Skeletal muscle tissue (tissue), 4 donors: ENCODE results near the gene TBX1. TPM values are rescaled to one million over a fixed set of nuclear protein-coding genes. Genes with fewer than 3 reads are reported as not detected.

Experiments
- H3K27ac ChIP-seq: one replicate; pipeline ENCODE4 v1.7.0; 2013; ENCODE audit warnings: mild to moderate bottlenecking, low read depth, low read length, inconsistent platforms
- H3K27me3 ChIP-seq, 3 donors: one replicate each; pipeline ENCODE4 v1.7.0; 2013; ENCODE audit warnings: low read length in 3 of 3; ENCODE audit not compliant: control insufficient read depth in 3 of 3, insufficient read depth in 3 of 3
- H3K36me3 ChIP-seq, 3 donors: one replicate each; pipeline ENCODE4 v1.7.0; 2013; ENCODE audit warnings: low read length in 3 of 3; ENCODE audit not compliant: control insufficient read depth in 3 of 3, insufficient read depth in 3 of 3
- H3K4me1 ChIP-seq, 3 donors: one replicate each; pipeline ENCODE4 v1.7.0; 2013; ENCODE audit warnings: low read length in 3 of 3, mild to moderate bottlenecking in 3 of 3; ENCODE audit not compliant: control insufficient read depth in 3 of 3, insufficient read depth in 3 of 3
- H3K4me3 ChIP-seq, 3 donors: one replicate each; pipeline ENCODE4 v1.7.0; 2013; ENCODE audit warnings: low read length in 3 of 3
- H3K9ac ChIP-seq, 3 donors: one replicate each; pipeline ENCODE4 v1.7.0; 2013; ENCODE audit warnings: low read length in 3 of 3, mild to moderate bottlenecking in 3 of 3, moderate library complexity in 2 of 3, low read depth in 1 of 3
- H3K9me3 ChIP-seq, 3 donors: one replicate each; pipeline ENCODE4 v1.7.0; 2013; ENCODE audit warnings: low read length in 3 of 3; ENCODE audit not compliant: control insufficient read depth in 3 of 3
- total RNA-seq: library from RNA; depleted of rRNA; stranded (reverse); fragments of >200 nt; gene quantifications from one replicate; pipeline ENCODE4 v1.2.3, GENCODE V29; 2014
- donor health status: Osteomylitis.

TBX1 gene
- total RNA-seq, 1 donor from 2014 or later, result 4.2 TPM

- H3K4me3 ChIP-seq, result no peak overlapping the region
- no peaks in the 10 kb centered on the region for H3K9me3 ChIP-seq
- peaks cover 8 to 12% (median 12%) of the 10 kb centered on the region in 3 donors for H3K4me1 ChIP-seq
- H3K9ac ChIP-seq, result peak overlapping the region in 1 of 3 donors; percentile 25
- no peak overlapping the region for H3K27ac ChIP-seq
- H3K36me3 ChIP-seq, result no peaks in the 10 kb centered on the region
- peaks cover 26 to 55% (median 26%) of the 10 kb centered on the region in 3 donors for H3K27me3 ChIP-seq
Measured at GRCh38 chr22:19757985-19758895, 2.3 kb upstream of the TBX1 start.

- Histone ChIP-seq H3K9me3 (no peaks in the 10 kb centered on the region), H3K27ac (no peak overlapping the region), H3K9ac (peak overlapping the region in 1 of 3 donors; percentile 25), H3K27me3 (peaks cover 19 to 55% (median 23%) of the 10 kb centered on the region in 3 donors), H3K4me1 (peaks cover 8 to 12% (median 12%) of the 10 kb centered on the region in 3 donors), H3K4me3 (no peak overlapping the region), H3K36me3 (no peaks in the 10 kb centered on the region)
Measured at GRCh38 chr22:19758896-19759426, 1.6 kb upstream of the TBX1 start.

- Histone ChIP-seq H3K27me3 (peaks cover 14 to 54% (median 18%) of the 10 kb centered on the region in 3 donors), H3K4me1 (peaks cover 8 to 12% (median 12%) of the 10 kb centered on the region in 3 donors), H3K9ac (peak overlapping the region in 1 of 3 donors; percentile 25)
Measured at GRCh38 chr22:19759427-19760057, 1.0 kb upstream of the TBX1 start.

GRCh38 chr22:19760951-19761724 is 560 bp downstream of the TBX1 start:
- H3K9ac ChIP-seq, result peak overlapping the region; percentile 75 to 91 (median 81)
- peaks cover 7 to 41% (median 16%) of the 10 kb centered on the region in 3 donors for H3K27me3 ChIP-seq
- H3K9me3 ChIP-seq, result no peaks in the 10 kb centered on the region
- H3K4me3 ChIP-seq, result peak overlapping the region; percentile 66 to 81 (median 67)
- peaks cover 0 to 3% (median 3%) of the 10 kb centered on the region in 3 donors for H3K36me3 ChIP-seq
- H3K27ac ChIP-seq, result peak overlapping the region; percentile 38
- H3K4me1 ChIP-seq, result peaks cover 8 to 12% (median 12%) of the 10 kb centered on the region in 3 donors

More at GRCh38 chr22:19759427-19760057, 1.0 kb upstream of the TBX1 start:
- Histone ChIP-seq H3K9me3 (no peaks in the 10 kb centered on the region), H3K36me3 (peaks cover 0 to 2% (median 0%) of the 10 kb centered on the region in 3 donors), H3K4me3 (no peak overlapping the region), H3K27ac (no peak overlapping the region)

GRCh38 chr22:19761725-19762567 is 1.4 kb downstream of the TBX1 start:
- Histone ChIP-seq H3K4me3 (peak overlapping the region; percentile 66 to 81 (median 67)), H3K9ac (peak overlapping the region; percentile 75 to 91 (median 81)), H3K27ac (peak overlapping the region; percentile 38), H3K9me3 (no peaks in the 10 kb centered on the region), H3K36me3 (peaks cover 0 to 3% (median 3%) of the 10 kb centered on the region in 3 donors), H3K27me3 (peaks cover 2 to 36% (median 13%) of the 10 kb centered on the region in 3 donors), H3K4me1 (peaks cover 8 to 12% (median 12%) of the 10 kb centered on the region in 3 donors)

- Histone ChIP-seq H3K36me3 (peaks cover 0 to 6% (median 4%) of the 10 kb centered on the region in 3 donors), H3K4me1 (peaks cover 8 to 16% (median 13%) of the 10 kb centered on the region in 3 donors)
Measured at GRCh38 chr22:19762568-19763457, 2.2 kb downstream of the TBX1 start.

GRCh38 chr22:19763458-19764298 is 3.1 kb downstream of the TBX1 start:
- peak overlapping the region in 1 of 3 donors; percentile 91 for H3K9ac ChIP-seq
- peaks cover 5 to 43% (median 21%) of the 10 kb centered on the region in 3 donors for H3K27me3 ChIP-seq
- H3K36me3 ChIP-seq, result peaks cover 0 to 8% (median 7%) of the 10 kb centered on the region in 3 donors
- H3K4me1 ChIP-seq, result peaks cover 11 to 23% (median 19%) of the 10 kb centered on the region in 3 donors
- H3K9me3 ChIP-seq, result no peaks in the 10 kb centered on the region
- H3K4me3 ChIP-seq, result no peak overlapping the region
- H3K27ac ChIP-seq, result no peak overlapping the region

More at GRCh38 chr22:19762568-19763457, 2.2 kb downstream of the TBX1 start:
- Histone ChIP-seq H3K9ac (peak overlapping the region; percentile 75 to 91 (median 81)), H3K27ac (peak overlapping the region; percentile 38), H3K4me3 (peak overlapping the region; percentile 66 to 81 (median 67)), H3K27me3 (peaks cover 2 to 41% (median 17%) of the 10 kb centered on the region in 3 donors), H3K9me3 (no peaks in the 10 kb centered on the region)
